B cell (primary cell): Measurements from ENCODE around the gene KIF18A. TPM values are rescaled to one million over a fixed set of nuclear protein-coding genes. Genes with fewer than 3 reads are reported as not detected.

Experiments
- ATAC-seq: fragments of 200-7000 bp; cut with Tn5 transposase; one replicate; pipeline ENCODE4 v1.10.0; 2021; ENCODE audit warnings: low read depth, mild to moderate bottlenecking, moderate number of reproducible peaks, moderate library complexity
- CTCF ChIA-PET: fragments of 350-600 bp; sonication (Branson Sonifier 250); formaldehyde crosslinking; loops from one replicate; lab custom pipeline; 2021; ENCODE audit warnings: antibody characterized with exemption, inconsistent platforms; lab: Charles Lee
- POLR2A ChIA-PET: fragments of 350-600 bp; sonication (Branson Sonifier 250); formaldehyde crosslinking; loops from one replicate; lab custom pipeline; 2021; ENCODE audit warnings: antibody characterized with exemption; lab: Charles Lee
- DNase-seq: peaks from one replicate; pipeline ENCODE4 v3.0.0; 2013
- H2AFZ ChIP-seq: 2 replicates; pipeline ENCODE4 v1.6.1; 2012; ENCODE audit warnings: mild to moderate bottlenecking, low read depth, low read length; ENCODE audit not compliant: insufficient read depth, poor library complexity, severe bottlenecking
- H3K27ac ChIP-seq, 2 donors: 1 replicate in 1 of 2; 2 replicates in 1 of 2; pipeline ENCODE4 v1.5.1; 2012 to 2013; ENCODE audit warnings: low read length in 2 of 2, mild to moderate bottlenecking in 2 of 2, moderate library complexity in 1 of 2
- H3K27me3 ChIP-seq, 4 experiments: fragments of 200-600 bp in 1 of 4; sonication (generic) in 1 of 4; replicated peaks in 1 of 4; 1 replicate in 2 of 4; 2 replicates in 2 of 4; pipeline versions ENCODE4 v1.6.1 to v1.7.0; 2013 to 2016; ENCODE audit warnings: low read length in 3 of 4, mild to moderate bottlenecking in 2 of 4, mixed read lengths in 1 of 4, moderate library complexity in 1 of 4; ENCODE audit not compliant: insufficient read depth in 4 of 4, control insufficient read depth in 3 of 4; ENCODE audit errors: control extremely low read depth in 1 of 4
- H3K36me3 ChIP-seq, 2 experiments: replicated peaks in 1 of 2; 1 replicate in 1 of 2; 2 replicates in 1 of 2; pipeline versions ENCODE4 v1.6.1 to v1.7.1; 2013; ENCODE audit warnings: low read length in 1 of 2; ENCODE audit not compliant: insufficient read depth in 2 of 2, control insufficient read depth in 1 of 2; ENCODE audit errors: control extremely low read depth in 1 of 2, extremely low read depth in 1 of 2
- H3K4me1 ChIP-seq, 2 donors: fragments of 200-600 bp in 1 of 2; sonication (generic) in 1 of 2; 1 replicate in 1 of 2; 2 replicates in 1 of 2; pipeline versions ENCODE4 v1.5.1 to v1.6.1; 2013 to 2017; ENCODE audit warnings: low read length in 2 of 2; ENCODE audit not compliant: control insufficient read depth in 2 of 2, insufficient read depth in 2 of 2
- H3K4me2 ChIP-seq: replicated peaks from 2 replicates; pipeline ENCODE3; 2012; ENCODE audit warnings: mild to moderate bottlenecking, low read depth, low read length; ENCODE audit not compliant: poor library complexity, severe bottlenecking
- H3K4me3 ChIP-seq, 5 experiments: fragments of 200-600 bp in 1 of 5; sonication (generic) in 1 of 5; 1 replicate in 3 of 5; 2 replicates in 2 of 5; pipeline versions ENCODE4 v1.5.1 to v1.7.0; 2011 to 2016; ENCODE audit warnings: low read length in 4 of 5, mild to moderate bottlenecking in 4 of 5, low read depth in 2 of 5, control low read depth in 1 of 5, moderate library complexity in 1 of 5; ENCODE audit not compliant: insufficient read depth in 1 of 5; ENCODE audit errors: control extremely low read depth in 1 of 5, extremely low read depth in 1 of 5
- H3K79me2 ChIP-seq: fragments of 200-600 bp; sonication (generic); one replicate; pipeline ENCODE4 v1.6.0; 2016; ENCODE audit warnings: low read length; ENCODE audit not compliant: control insufficient read depth, insufficient read depth
- H3K9ac ChIP-seq: fragments of 200-600 bp; sonication (generic); 2 replicates; pipeline ENCODE4 v1.6.1; 2017; ENCODE audit warnings: mild to moderate bottlenecking, low read length, moderate library complexity
- H3K9me3 ChIP-seq, 3 donors: one replicate each; pipeline versions ENCODE4 v1.6.1 to v1.7.1; 2013; ENCODE audit warnings: low read length in 2 of 3; ENCODE audit not compliant: control insufficient read depth in 2 of 3, insufficient read depth in 1 of 3; ENCODE audit errors: control extremely low read depth in 1 of 3
- H4K20me1 ChIP-seq: 2 replicates; pipeline ENCODE4 v1.6.0; 2012; ENCODE audit warnings: mild to moderate bottlenecking, low read length; ENCODE audit not compliant: insufficient read depth, control insufficient read depth, poor library complexity, severe bottlenecking
- H3K27ac Mint-ChIP-seq: one replicate; pipeline ENCODE4 v1.8.0; 2021; ENCODE audit warnings: mixed read lengths
- H3K27me3 Mint-ChIP-seq: one replicate; pipeline ENCODE4 v1.8.0; 2021; ENCODE audit warnings: mixed read lengths
- H3K4me1 Mint-ChIP-seq: one replicate; pipeline ENCODE4 v1.8.0; 2021; ENCODE audit warnings: mixed read lengths
- H3K4me3 Mint-ChIP-seq: one replicate; pipeline ENCODE4 v1.8.0; 2021; ENCODE audit warnings: mixed read lengths
- H3K9me3 Mint-ChIP-seq: one replicate; pipeline ENCODE4 v1.8.0; 2022; ENCODE audit warnings: mixed read lengths; ENCODE audit not compliant: insufficient read depth
- CTCF ChIP-seq: fragments of 200-600 bp; IDR thresholded peaks from one replicate; pipeline ENCODE4 v1.8.0; 2022; ENCODE audit warnings: antibody characterized with exemption, mild to moderate bottlenecking
- EZH2 ChIP-seq: IDR thresholded peaks from 2 replicates; pipeline ENCODE4 v1.6.1; 2012; ENCODE audit warnings: borderline replicate concordance, low read depth, mild to moderate bottlenecking, moderate library complexity, low read length; ENCODE audit not compliant: insufficient read depth, poor library complexity, severe bottlenecking
- WGBS: methylation state at CpG from one replicate; pipeline ENCODE4 v1.1.5; 2013; ENCODE audit warnings: missing lambda C conversion rate; ENCODE audit not compliant: insufficient coverage; 5-methylcytosine and 5-hydroxymethylcytosine counted together
- intact Hi-C: fragments of 100-400 bp; cut with micrococcal nuclease; formaldehyde crosslinking; loops from one replicate; pipeline ENCODE4 v1.10.0; 2022
- polyA plus RNA-seq: library from polyadenylated mRNA; depleted of rRNA; stranded (reverse); fragments of >200 nt; gene quantifications from 2 replicates; pipeline ENCODE4 v1.2.3, GENCODE V29; 2012
- total RNA-seq, 2 donors: library from RNA; stranded (reverse); fragments of 120-200 nt in 1 of 2; gene quantifications; 1 replicate in 1 of 2; 2 replicates in 1 of 2; pipeline versions ENCODE4 v1.2.3 to v1.2.4, GENCODE V29; 2013 to 2022

Gene KIF18A
- total and polyA plus RNA-seq, 2 donors (not counting 1 experiment from before 2014, with no cell fraction given): 0.84 to 4.1 TPM

GRCh38 chr11:28100665-28101064, 7.3 kb downstream of the KIF18A start:
- WGBS: no CpG with 5 or more reads among the region's 2 CpGs
- H3K36me3 ChIP-seq: peaks cover 0 to 2% of the 10 kb centered on the region in 2 experiments
- H3K27me3 Mint-ChIP-seq: no peaks in the 10 kb centered on the region
- H3K79me2 ChIP-seq: peaks cover 37% of the 10 kb centered on the region
- no peak overlapping the region for H3K9ac ChIP-seq
- POLR2A ChIA-PET: no interaction called here
- H3K9me3 Mint-ChIP-seq: no peaks in the 10 kb centered on the region
- H3K4me1 ChIP-seq: no peaks in the 10 kb centered on the region
- H3K27ac Mint-ChIP-seq: no peak overlapping the region
- TF ChIP-seq CTCF (no peak), EZH2 (no peak)
- H3K4me3 ChIP-seq: no peak overlapping the region
- H3K4me1 Mint-ChIP-seq: no peaks in the 10 kb centered on the region
- H3K9me3 ChIP-seq: no peaks in the 10 kb centered on the region
- DNase-seq (no peak), ATAC-seq (no peak)
- H3K27me3 ChIP-seq: no peaks in the 10 kb centered on the region
- no peak overlapping the region for H3K27ac ChIP-seq
- H4K20me1 ChIP-seq: no peaks in the 10 kb centered on the region
- CTCF ChIA-PET: interaction anchor here (0.6 kb wide), 1 partner anchor 11 kb away, joined by 6 read pairs; no protein-coding TSS in a partner anchor
- H3K4me2 ChIP-seq: no peak overlapping the region
- H2AFZ ChIP-seq: no peak overlapping the region
- intact Hi-C loops: no loop called here
- no peak overlapping the region for H3K4me3 Mint-ChIP-seq

- ChIA-PET CTCF (no interaction called here), POLR2A (no interaction called here)
- peaks cover 0 to 2% of the 10 kb centered on the region in 2 experiments for H3K36me3 ChIP-seq
- H3K27ac ChIP-seq: no peak overlapping the region
- no peak overlapping the region for H3K4me3 ChIP-seq
- TF ChIP-seq CTCF (no peak), EZH2 (no peak)
- H3K9me3 ChIP-seq: no peaks in the 10 kb centered on the region
- no peak overlapping the region for H3K9ac ChIP-seq
- intact Hi-C loops: no loop called here
- H4K20me1 ChIP-seq: no peaks in the 10 kb centered on the region
- H3K27ac Mint-ChIP-seq: no peak overlapping the region
- DNase-seq (no peak), ATAC-seq (no peak)
- H3K27me3 Mint-ChIP-seq: no peaks in the 10 kb centered on the region
- WGBS: no CpG with 5 or more reads among the region's 1 CpG
- H3K79me2 ChIP-seq: peaks cover 33% of the 10 kb centered on the region
- no peak overlapping the region for H3K4me3 Mint-ChIP-seq
- no peak overlapping the region for H2AFZ ChIP-seq
- H3K4me1 ChIP-seq: no peaks in the 10 kb centered on the region
- no peaks in the 10 kb centered on the region for H3K9me3 Mint-ChIP-seq
- no peaks in the 10 kb centered on the region for H3K27me3 ChIP-seq
- no peaks in the 10 kb centered on the region for H3K4me1 Mint-ChIP-seq
- no peak overlapping the region for H3K4me2 ChIP-seq
These were observed 8.2 kb downstream of the KIF18A start for GRCh38 chr11:28099715-28100114.
